ENCODE data around the gene KTI12.

The KTI12 gene

GRCh38 chr1:51982161-51982560 lies 51.4 kb downstream of the KTI12 start:
- no peak for DNase-seq
